HepG2 (cell line): ENCODE data around the gene KIAA1614. TPM values are rescaled to one million over a fixed set of nuclear protein-coding genes. Genes with fewer than 3 reads are reported as not detected.

Source experiments
- RFX1 ChIP-seq: fragments of 450-650 bp; IDR thresholded peaks from 2 replicates; pipeline ENCODE4 v1.6.1; 2017
- ZNF317 ChIP-seq: sonication (generic); formaldehyde crosslinking; IDR thresholded peaks from 2 replicates; pipeline ENCODE4 v1.5.0; 2020; ENCODE audit warnings: mild to moderate bottlenecking, missing genetic modification reagents
- ZNF761 ChIP-seq: sonication (generic); formaldehyde crosslinking; conservative IDR thresholded peaks from 2 replicates; pipeline ENCODE4 v1.4.0; 2020; ENCODE audit warnings: mild to moderate bottlenecking, missing genetic modification reagents
- polyA plus RNA-seq, 8 experiments: library from polyadenylated mRNA; depleted of rRNA in 3 of 8; stranded (reverse) in 7 of 8; unstranded in 1 of 8; fragments of >200 nt; fragmentation: Illumina TruSeq in 4 of 8; extraction: Trizol in 4 of 8; gene quantifications; 2 replicates each; pipeline versions ENCODE4 v1.2.1 to v1.2.3, GENCODE V29; 2011 to 2016; ENCODE audit warnings: low read depth in 4 of 8, missing spikeins in 1 of 8, mixed read lengths in 1 of 8; ENCODE audit not compliant: insufficient read depth in 1 of 8
- total RNA-seq, 5 experiments: library from RNA; depleted of rRNA; stranded (reverse); fragments of >200 nt; fragmentation: Illumina TruSeq; extraction: Trizol; gene quantifications; 2 replicates each; pipeline ENCODE4 v1.2.3, GENCODE V29; 2016; ENCODE audit warnings: low read depth in 1 of 5
- TF ChIP-seq, protein P1 (sequence below): sonication (generic); formaldehyde crosslinking; IDR thresholded peaks from 2 replicates; pipeline ENCODE4 v1.4.0; 2020; ENCODE audit warnings: missing genetic modification reagents
- TF ChIP-seq, protein P2 (sequence below), 2 experiments: fragments of 450-650 bp in 1 of 2; sonication (generic) in 1 of 2; formaldehyde crosslinking in 1 of 2; IDR thresholded peaks; 2 replicates each; pipeline versions ENCODE4 v1.6.1 to v1.8.0; 2016 to 2022; ENCODE audit warnings: antibody characterized with exemption in 1 of 2, mild to moderate bottlenecking in 1 of 2, missing genetic modification reagents in 1 of 2
- TF ChIP-seq, protein P3 (sequence below): sonication (generic); formaldehyde crosslinking; IDR thresholded peaks from 2 replicates; pipeline ENCODE4 v1.8.0; 2022; ENCODE audit warnings: missing genetic modification reagents, mild to moderate bottlenecking, moderate library complexity, borderline replicate concordance

Gene KIAA1614
- total and polyA plus RNA-seq, 2 of the 13 experiments (the other 11 are each of a cell fraction or from before 2014, with no cell fraction given): 0.15 to 0.77 TPM

DNA sequence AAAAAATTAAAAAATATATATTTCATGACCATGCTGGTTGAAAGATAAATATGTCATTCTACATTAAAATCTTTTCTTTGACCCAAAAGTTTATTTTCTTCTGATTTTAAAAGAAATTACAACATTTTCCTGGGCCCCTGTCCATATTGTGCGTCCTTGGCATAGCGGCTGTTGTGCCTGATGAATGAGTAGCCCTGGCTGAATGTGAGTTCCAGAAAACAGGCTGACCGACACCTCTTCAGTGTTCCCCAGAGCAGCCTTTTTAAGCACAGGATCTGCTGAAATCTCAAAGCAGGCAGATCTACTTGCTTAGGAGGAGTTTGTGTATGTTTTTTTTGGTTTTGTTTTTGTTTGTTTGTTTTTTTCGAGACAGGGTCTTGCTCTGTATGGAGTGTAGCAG, 19.7 kb downstream of the KIAA1614 start (continued):
- TF ChIP-seq, protein P1, sequence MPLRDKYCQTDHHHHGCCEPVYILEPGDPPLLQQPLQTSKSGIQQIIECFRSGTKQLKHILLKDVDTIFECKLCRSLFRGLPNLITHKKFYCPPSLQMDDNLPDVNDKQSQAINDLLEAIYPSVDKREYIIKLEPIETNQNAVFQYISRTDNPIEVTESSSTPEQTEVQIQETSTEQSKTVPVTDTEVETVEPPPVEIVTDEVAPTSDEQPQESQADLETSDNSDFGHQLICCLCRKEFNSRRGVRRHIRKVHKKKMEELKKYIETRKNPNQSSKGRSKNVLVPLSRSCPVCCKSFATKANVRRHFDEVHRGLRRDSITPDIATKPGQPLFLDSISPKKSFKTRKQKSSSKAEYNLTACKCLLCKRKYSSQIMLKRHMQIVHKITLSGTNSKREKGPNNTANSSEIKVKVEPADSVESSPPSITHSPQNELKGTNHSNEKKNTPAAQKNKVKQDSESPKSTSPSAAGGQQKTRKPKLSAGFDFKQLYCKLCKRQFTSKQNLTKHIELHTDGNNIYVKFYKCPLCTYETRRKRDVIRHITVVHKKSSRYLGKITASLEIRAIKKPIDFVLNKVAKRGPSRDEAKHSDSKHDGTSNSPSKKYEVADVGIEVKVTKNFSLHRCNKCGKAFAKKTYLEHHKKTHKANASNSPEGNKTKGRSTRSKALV: no peak
- TF ChIP-seq, protein P2, sequence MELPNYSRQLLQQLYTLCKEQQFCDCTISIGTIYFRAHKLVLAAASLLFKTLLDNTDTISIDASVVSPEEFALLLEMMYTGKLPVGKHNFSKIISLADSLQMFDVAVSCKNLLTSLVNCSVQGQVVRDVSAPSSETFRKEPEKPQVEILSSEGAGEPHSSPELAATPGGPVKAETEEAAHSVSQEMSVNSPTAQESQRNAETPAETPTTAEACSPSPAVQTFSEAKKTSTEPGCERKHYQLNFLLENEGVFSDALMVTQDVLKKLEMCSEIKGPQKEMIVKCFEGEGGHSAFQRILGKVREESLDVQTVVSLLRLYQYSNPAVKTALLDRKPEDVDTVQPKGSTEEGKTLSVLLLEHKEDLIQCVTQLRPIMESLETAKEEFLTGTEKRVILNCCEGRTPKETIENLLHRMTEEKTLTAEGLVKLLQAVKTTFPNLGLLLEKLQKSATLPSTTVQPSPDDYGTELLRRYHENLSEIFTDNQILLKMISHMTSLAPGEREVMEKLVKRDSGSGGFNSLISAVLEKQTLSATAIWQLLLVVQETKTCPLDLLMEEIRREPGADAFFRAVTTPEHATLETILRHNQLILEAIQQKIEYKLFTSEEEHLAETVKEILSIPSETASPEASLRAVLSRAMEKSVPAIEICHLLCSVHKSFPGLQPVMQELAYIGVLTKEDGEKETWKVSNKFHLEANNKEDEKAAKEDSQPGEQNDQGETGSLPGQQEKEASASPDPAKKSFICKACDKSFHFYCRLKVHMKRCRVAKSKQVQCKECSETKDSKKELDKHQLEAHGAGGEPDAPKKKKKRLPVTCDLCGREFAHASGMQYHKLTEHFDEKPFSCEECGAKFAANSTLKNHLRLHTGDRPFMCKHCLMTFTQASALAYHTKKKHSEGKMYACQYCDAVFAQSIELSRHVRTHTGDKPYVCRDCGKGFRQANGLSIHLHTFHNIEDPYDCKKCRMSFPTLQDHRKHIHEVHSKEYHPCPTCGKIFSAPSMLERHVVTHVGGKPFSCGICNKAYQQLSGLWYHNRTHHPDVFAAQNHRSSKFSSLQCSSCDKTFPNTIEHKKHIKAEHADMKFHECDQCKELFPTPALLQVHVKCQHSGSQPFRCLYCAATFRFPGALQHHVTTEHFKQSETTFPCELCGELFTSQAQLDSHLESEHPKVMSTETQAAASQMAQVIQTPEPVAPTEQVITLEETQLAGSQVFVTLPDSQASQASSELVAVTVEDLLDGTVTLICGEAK (IDR thresholded peaks at IDR 0.05): no peak
- TF ChIP-seq, protein P2 (CRISPR knock-in tag; IDR thresholded peaks at IDR 0.05): no peak
- TF ChIP-seq RFX1 (no peak), ZNF317 (CRISPR knock-in tag) (no peak), ZNF761 (CRISPR knock-in tag) (no peak)
- TF ChIP-seq, protein P3, sequence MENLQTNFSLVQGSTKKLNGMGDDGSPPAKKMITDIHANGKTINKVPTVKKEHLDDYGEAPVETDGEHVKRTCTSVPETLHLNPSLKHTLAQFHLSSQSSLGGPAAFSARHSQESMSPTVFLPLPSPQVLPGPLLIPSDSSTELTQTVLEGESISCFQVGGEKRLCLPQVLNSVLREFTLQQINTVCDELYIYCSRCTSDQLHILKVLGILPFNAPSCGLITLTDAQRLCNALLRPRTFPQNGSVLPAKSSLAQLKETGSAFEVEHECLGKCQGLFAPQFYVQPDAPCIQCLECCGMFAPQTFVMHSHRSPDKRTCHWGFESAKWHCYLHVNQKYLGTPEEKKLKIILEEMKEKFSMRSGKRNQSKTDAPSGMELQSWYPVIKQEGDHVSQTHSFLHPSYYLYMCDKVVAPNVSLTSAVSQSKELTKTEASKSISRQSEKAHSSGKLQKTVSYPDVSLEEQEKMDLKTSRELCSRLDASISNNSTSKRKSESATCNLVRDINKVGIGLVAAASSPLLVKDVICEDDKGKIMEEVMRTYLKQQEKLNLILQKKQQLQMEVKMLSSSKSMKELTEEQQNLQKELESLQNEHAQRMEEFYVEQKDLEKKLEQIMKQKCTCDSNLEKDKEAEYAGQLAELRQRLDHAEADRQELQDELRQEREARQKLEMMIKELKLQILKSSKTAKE (CRISPR knock-in tag): no peak
